Smooth muscle cell (in vitro differentiated cells): ENCODE results near the gene TTC39B. TPM values are rescaled to one million over a fixed set of nuclear protein-coding genes. Genes with fewer than 3 reads are reported as not detected.

ENCODE experiments used
- DNase-seq: peaks from one replicate; lab custom pipeline; 2025; ENCODE audit not compliant: unreplicated experiment; lab: John Stamatoyannopoulos, UW
- H2AFZ ChIP-seq: fragments of 200-600 bp; sonication (generic); 2 replicates; pipeline ENCODE4 v1.6.0; 2016; ENCODE audit warnings: antibody characterized with exemption, low read depth, mild to moderate bottlenecking
- H3F3A ChIP-seq: fragments of 200-600 bp; sonication (generic); 2 replicates; pipeline ENCODE4 v1.6.0; 2017; ENCODE audit warnings: antibody characterized with exemption, low read depth
- H3K27ac ChIP-seq: fragments of 200-600 bp; sonication (generic); 2 replicates; pipeline ENCODE4 v1.5.1; 2016; ENCODE audit warnings: low read depth, mild to moderate bottlenecking
- H3K27me3 ChIP-seq: fragments of 200-600 bp; sonication (generic); 2 replicates; pipeline ENCODE4 v1.6.1; 2016; ENCODE audit warnings: low read depth, mild to moderate bottlenecking
- H3K36me3 ChIP-seq: fragments of 200-600 bp; sonication (generic); 2 replicates; pipeline ENCODE4 v1.5.1; 2016; ENCODE audit warnings: low read depth
- H3K4me1 ChIP-seq: fragments of 200-600 bp; sonication (generic); 2 replicates; pipeline ENCODE4 v1.5.1; 2016; ENCODE audit warnings: low read depth
- H3K4me2 ChIP-seq: fragments of 200-600 bp; sonication (generic); 2 replicates; pipeline ENCODE4 v1.6.0; 2016; ENCODE audit warnings: mild to moderate bottlenecking
- H3K4me3 ChIP-seq: fragments of 200-600 bp; sonication (generic); 2 replicates; pipeline ENCODE4 v1.5.1; 2016; ENCODE audit warnings: mild to moderate bottlenecking
- H3K79me2 ChIP-seq: fragments of 200-600 bp; sonication (generic); 2 replicates; pipeline ENCODE4 v1.6.0; 2016; ENCODE audit warnings: low read depth, mild to moderate bottlenecking
- H3K9ac ChIP-seq: fragments of 200-600 bp; sonication (generic); 2 replicates; pipeline ENCODE4 v1.6.0; 2016; ENCODE audit warnings: low read depth
- H3K9me3 ChIP-seq: fragments of 200-600 bp; sonication (generic); replicated peaks from 2 replicates; pipeline ENCODE4 v1.5.1; 2016; ENCODE audit warnings: low read depth
- H4K20me1 ChIP-seq: fragments of 200-600 bp; sonication (generic); 2 replicates; pipeline ENCODE4 v1.6.0; 2016; ENCODE audit warnings: low read depth
- whole genome bisulfite sequencing: methylation state at CpG from one replicate; pipeline ENCODE4 v1.1.7; 2016; ENCODE audit warnings: low lambda C conversion rate; 5-methylcytosine and 5-hydroxymethylcytosine counted together
- polyA plus RNA-seq: library from polyadenylated mRNA; unstranded; fragments of >200 nt; fragmentation: Nextera tagmentation; extraction: Ambion mirVana; gene quantifications from 2 replicates; pipeline ENCODE4 v1.2.1, GENCODE V29; 2016
- total RNA-seq: library from RNA; depleted of rRNA; stranded (reverse); fragments of >200 nt; gene quantifications from 2 replicates; pipeline ENCODE4 v1.2.3, GENCODE V29; 2014
- TF ChIP-seq, protein P1 (sequence below): fragments of 200-600 bp; sonication (generic); IDR thresholded peaks from 2 replicates; pipeline ENCODE4 v1.5.1; 2017; ENCODE audit warnings: borderline replicate concordance, mild to moderate bottlenecking, antibody characterized with exemption; ENCODE audit not compliant: insufficient read depth, poor library complexity, severe bottlenecking

Gene TTC39B
- total and polyA plus RNA-seq, 2 experiments from 2014 or later = 3.8 to 13.3 TPM

DNA sequence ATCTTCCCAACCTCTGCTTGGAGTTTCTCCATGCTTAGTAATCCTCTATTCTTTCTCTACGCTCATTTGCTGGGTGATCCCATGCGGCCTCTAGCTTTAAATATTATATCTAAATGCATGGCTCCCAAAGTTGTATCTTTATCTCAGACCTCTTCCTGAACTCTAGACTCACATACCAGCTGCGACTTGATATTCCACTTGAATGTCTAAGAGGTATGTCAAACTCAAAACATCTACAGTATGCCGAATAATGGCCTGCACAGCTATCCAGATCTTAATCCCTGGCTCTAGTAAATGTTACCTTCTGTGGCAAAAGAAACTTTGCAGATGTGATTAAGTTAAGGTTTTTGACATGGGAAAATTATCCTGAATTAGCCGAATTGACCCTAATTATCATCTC, 179.2 kb downstream of the TTC39B start:
- H3K9me3 ChIP-seq = no peaks in the 10 kb centered on the region
- H2AFZ ChIP-seq = no peak overlapping the region
- no peak overlapping the region for H3K4me2 ChIP-seq
- DNase-seq = no peak
- H3K9ac ChIP-seq = no peak overlapping the region
- no peaks in the 10 kb centered on the region for H4K20me1 ChIP-seq
- no peaks in the 10 kb centered on the region for H3K27me3 ChIP-seq
- H3F3A ChIP-seq = no peaks in the 10 kb centered on the region
- H3K36me3 ChIP-seq = no peaks in the 10 kb centered on the region
- WGBS = 70% methylated on average over 5 of the region's 5 CpGs
- no peaks in the 10 kb centered on the region for H3K79me2 ChIP-seq
- TF ChIP-seq, protein P1, sequence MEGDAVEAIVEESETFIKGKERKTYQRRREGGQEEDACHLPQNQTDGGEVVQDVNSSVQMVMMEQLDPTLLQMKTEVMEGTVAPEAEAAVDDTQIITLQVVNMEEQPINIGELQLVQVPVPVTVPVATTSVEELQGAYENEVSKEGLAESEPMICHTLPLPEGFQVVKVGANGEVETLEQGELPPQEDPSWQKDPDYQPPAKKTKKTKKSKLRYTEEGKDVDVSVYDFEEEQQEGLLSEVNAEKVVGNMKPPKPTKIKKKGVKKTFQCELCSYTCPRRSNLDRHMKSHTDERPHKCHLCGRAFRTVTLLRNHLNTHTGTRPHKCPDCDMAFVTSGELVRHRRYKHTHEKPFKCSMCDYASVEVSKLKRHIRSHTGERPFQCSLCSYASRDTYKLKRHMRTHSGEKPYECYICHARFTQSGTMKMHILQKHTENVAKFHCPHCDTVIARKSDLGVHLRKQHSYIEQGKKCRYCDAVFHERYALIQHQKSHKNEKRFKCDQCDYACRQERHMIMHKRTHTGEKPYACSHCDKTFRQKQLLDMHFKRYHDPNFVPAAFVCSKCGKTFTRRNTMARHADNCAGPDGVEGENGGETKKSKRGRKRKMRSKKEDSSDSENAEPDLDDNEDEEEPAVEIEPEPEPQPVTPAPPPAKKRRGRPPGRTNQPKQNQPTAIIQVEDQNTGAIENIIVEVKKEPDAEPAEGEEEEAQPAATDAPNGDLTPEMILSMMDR = no peak
- no peaks in the 10 kb centered on the region for H3K4me1 ChIP-seq
- H3K27ac ChIP-seq = no peak overlapping the region
- H3K4me3 ChIP-seq = no peak overlapping the region

DNA sequence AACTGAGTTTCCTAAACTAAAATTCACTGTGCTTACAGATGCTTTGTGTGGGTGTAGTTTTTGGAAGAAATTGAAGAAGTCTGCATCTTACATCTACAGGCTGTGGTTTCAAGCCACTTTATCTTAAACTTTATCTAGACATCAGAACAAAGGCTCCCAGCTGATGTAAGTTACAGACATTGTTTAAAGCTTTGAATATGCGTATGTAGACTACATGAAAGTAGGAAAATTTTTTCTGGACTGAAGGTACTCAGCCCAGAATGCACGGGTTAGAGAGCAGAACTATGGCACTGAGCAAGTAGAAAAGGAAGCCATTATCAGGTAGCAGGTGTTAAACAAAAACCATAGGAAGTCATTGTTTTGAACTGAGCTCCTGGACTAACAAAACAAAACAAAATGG, 185.4 kb downstream of the TTC39B start:
- WGBS = 75% methylated on average over 2 of the region's 2 CpGs
- H3K36me3 ChIP-seq = no peaks in the 10 kb centered on the region
- H3K27me3 ChIP-seq = no peaks in the 10 kb centered on the region
- TF ChIP-seq, protein P1 = no peak
- H3K27ac ChIP-seq = no peak overlapping the region
- no peaks in the 10 kb centered on the region for H4K20me1 ChIP-seq
- H3K4me2 ChIP-seq = no peak overlapping the region
- no peak overlapping the region for H3K9ac ChIP-seq
- DNase-seq = no peak
- H3K79me2 ChIP-seq = no peaks in the 10 kb centered on the region
- no peak overlapping the region for H2AFZ ChIP-seq
- H3K9me3 ChIP-seq = no peaks in the 10 kb centered on the region
- peaks cover 8% of the 10 kb centered on the region for H3K4me1 ChIP-seq
- no peak overlapping the region for H3K4me3 ChIP-seq
- no peaks in the 10 kb centered on the region for H3F3A ChIP-seq

- Histone ChIP-seq H3K4me3 (peak overlapping the region; percentile 18), H3K4me1 (peaks cover 12% of the 10 kb centered on the region), H3K27me3 (no peaks in the 10 kb centered on the region), H3K9ac (no peak overlapping the region), H3K4me2 (peak overlapping the region; percentile 32), H3K79me2 (no peaks in the 10 kb centered on the region), H2AFZ (peak overlapping the region; percentile 83), H3K36me3 (no peaks in the 10 kb centered on the region), H4K20me1 (no peaks in the 10 kb centered on the region), H3F3A (no peaks in the 10 kb centered on the region), H3K9me3 (no peaks in the 10 kb centered on the region), H3K27ac (no peak overlapping the region)
- TF ChIP-seq, protein P1 = no peak
- WGBS = 56% methylated on average over 7 of the region's 7 CpGs
- DNase-seq = no peak
Observed at GRCh38 chr9:15116130-15116580, 190.9 kb downstream of the TTC39B start.

GRCh38 chr9:15115702-15116101, 191.3 kb downstream of the TTC39B start:
- Histone ChIP-seq H3K27me3 (no peaks in the 10 kb centered on the region), H3K27ac (no peak overlapping the region), H3K79me2 (no peaks in the 10 kb centered on the region), H3K4me3 (peak overlapping the region; percentile 18), H3F3A (no peaks in the 10 kb centered on the region), H3K9ac (no peak overlapping the region), H3K4me2 (no peak overlapping the region), H2AFZ (peak overlapping the region; percentile 83), H4K20me1 (no peaks in the 10 kb centered on the region), H3K4me1 (peaks cover 11% of the 10 kb centered on the region), H3K36me3 (no peaks in the 10 kb centered on the region), H3K9me3 (no peaks in the 10 kb centered on the region)
- DNase-seq = no peak
- TF ChIP-seq, protein P1 = no peak
- 80% methylated on average over 5 of the region's 5 CpGs for WGBS
